HEK293T (cell line): ENCODE measurements around the gene HMCN2.

Experiments used
- CTCF ChIA-PET: fragments of 350-600 bp; formaldehyde crosslinking; extraction: SDS; loops from one replicate; lab custom pipeline; 2021; ENCODE audit warnings: antibody characterized with exemption, inconsistent platforms; lab: Yijun Ruan, JAX
- POLR2A ChIA-PET: fragments of 350-600 bp; formaldehyde crosslinking; extraction: SDS; loops from one replicate; lab custom pipeline; 2020; ENCODE audit warnings: antibody characterized with exemption, inconsistent platforms; lab: Yijun Ruan, JAX
- DNase-seq: peaks from one replicate; pipeline ENCODE4 v3.0.0; 2012; ENCODE audit warnings: mixed read lengths; ENCODE audit errors: extremely low spot score
- ARNT ChIP-seq: fragments of 450-650 bp; IDR thresholded peaks from 2 replicates; pipeline ENCODE4 v1.6.1; 2017; ENCODE audit warnings: mild to moderate bottlenecking
- BHLHE40 ChIP-seq: fragments of 450-650 bp; IDR thresholded peaks from 2 replicates; pipeline ENCODE4 v1.6.1; 2016; ENCODE audit warnings: mild to moderate bottlenecking, moderate library complexity, borderline replicate concordance
- CTBP1 ChIP-seq: fragments of 450-650 bp; IDR thresholded peaks from 2 replicates; pipeline ENCODE4 v1.6.1; 2016; ENCODE audit warnings: borderline replicate concordance
- ELF4 ChIP-seq: fragments of 450-650 bp; IDR thresholded peaks from 2 replicates; pipeline ENCODE4 v1.6.1; 2017; ENCODE audit warnings: antibody characterized with exemption
- FOXA1 ChIP-seq: fragments of 450-650 bp; IDR thresholded peaks from 2 replicates; pipeline ENCODE4 v1.6.1; 2016; ENCODE audit warnings: mild to moderate bottlenecking
- FOXK2 ChIP-seq: fragments of 450-650 bp; IDR thresholded peaks from 2 replicates; pipeline ENCODE4 v1.6.1; 2016; ENCODE audit warnings: mild to moderate bottlenecking
- FOXM1 ChIP-seq: fragments of 450-650 bp; IDR thresholded peaks from 2 replicates; pipeline ENCODE4 v1.6.1; 2017; ENCODE audit warnings: mild to moderate bottlenecking, borderline replicate concordance
- HDGF ChIP-seq: fragments of 450-650 bp; IDR thresholded peaks from 2 replicates; pipeline ENCODE4 v1.6.1; 2017; ENCODE audit warnings: antibody characterized with exemption, borderline replicate concordance
- L3MBTL2 ChIP-seq: fragments of 450-650 bp; conservative IDR thresholded peaks from 2 replicates; pipeline ENCODE4 v1.6.1; 2016; ENCODE audit warnings: mild to moderate bottlenecking
- LEF1 ChIP-seq: fragments of 450-650 bp; IDR thresholded peaks from 2 replicates; pipeline ENCODE4 v1.6.1; 2017; ENCODE audit warnings: mild to moderate bottlenecking, borderline replicate concordance
- NFRKB ChIP-seq: fragments of 450-650 bp; IDR thresholded peaks from 2 replicates; pipeline ENCODE4 v1.6.1; 2016; ENCODE audit warnings: mild to moderate bottlenecking, moderate library complexity
- PKNOX1 ChIP-seq: fragments of 450-650 bp; IDR thresholded peaks from 2 replicates; pipeline ENCODE4 v1.6.1; 2016
- SP1 ChIP-seq: fragments of 450-650 bp; IDR thresholded peaks from 2 replicates; pipeline ENCODE4 v1.6.1; 2017
- SUZ12 ChIP-seq: fragments of 450-650 bp; IDR thresholded peaks from 2 replicates; pipeline ENCODE4 v1.6.1; 2016; ENCODE audit warnings: mild to moderate bottlenecking
- TARDBP ChIP-seq: fragments of 450-650 bp; IDR thresholded peaks from 2 replicates; pipeline ENCODE4 v1.6.1; 2016
- ZNF384 ChIP-seq: fragments of 450-650 bp; IDR thresholded peaks from 2 replicates; pipeline ENCODE4 v1.6.1; 2016

The HMCN2 gene

GRCh38 chr9:130417602-130418001, 152.0 kb downstream of the HMCN2 start:
- no peak for DNase-seq
- POLR2A ChIA-PET: no interaction called here
- CTCF ChIA-PET: no interaction called here
- no peak for TF ChIP-seq TARDBP
- no peak for TF ChIP-seq L3MBTL2
- no peak for TF ChIP-seq NFRKB
- no peak for TF ChIP-seq FOXM1
- no peak for TF ChIP-seq ELF4
- no peak for TF ChIP-seq LEF1
- TF ChIP-seq PKNOX1: no peak
- no peak for TF ChIP-seq CTBP1
- TF ChIP-seq FOXA1: no peak

- no peak for DNase-seq
- ChIA-PET CTCF (no interaction called here), POLR2A (no interaction called here)
- TF ChIP-seq FOXK2 (no peak), CTBP1 (no peak), ELF4 (no peak), NFRKB (no peak), BHLHE40 (no peak)
These were observed 153.2 kb downstream of the HMCN2 start for GRCh38 chr9:130418776-130419175.

GRCh38 chr9:130419521-130420035, 154.0 kb downstream of the HMCN2 start:
- ChIA-PET CTCF (no interaction called here), POLR2A (no interaction called here)
- TF ChIP-seq CTBP1 (no peak), HDGF (no peak), ZNF384 (no peak), FOXK2 (no peak)
- DNase-seq: no peak

GRCh38 chr9:130421154-130421801, 155.7 kb downstream of the HMCN2 start:
- TF ChIP-seq ZNF384 (no peak), SUZ12 (no peak), ARNT (no peak), FOXK2 (no peak), L3MBTL2 (no peak)
- CTCF ChIA-PET: no interaction called here
- POLR2A ChIA-PET: no interaction called here
- no peak for DNase-seq

GRCh38 chr9:130421802-130422276, 156.3 kb downstream of the HMCN2 start:
- TF ChIP-seq FOXA1 (no peak), BHLHE40 (no peak), ZNF384 (no peak), ARNT (no peak), L3MBTL2 (no peak), SP1 (no peak), TARDBP (no peak), SUZ12 (no peak), FOXK2 (no peak)
- CTCF ChIA-PET: no interaction called here
- POLR2A ChIA-PET: no interaction called here
- DNase-seq: no peak

GRCh38 chr9:130422546-130422945, 157.0 kb downstream of the HMCN2 start:
- no peak for DNase-seq
- ChIA-PET CTCF (no interaction called here), POLR2A (interaction anchor here (1.2 kb wide), 1 partner anchor 14 kb away, joined by 4 read pairs; no protein-coding TSS in a partner anchor)
- TF ChIP-seq FOXM1: no peak

- DNase-seq: no peak
- ChIA-PET POLR2A (interaction anchor here (1.2 kb wide), 1 partner anchor 13 kb away, joined by 4 read pairs; no protein-coding TSS in a partner anchor), CTCF (no interaction called here)
- TF ChIP-seq SUZ12 (no peak), LEF1 (no peak), TARDBP (no peak), SP1 (no peak)
These were observed 157.7 kb downstream of the HMCN2 start for GRCh38 chr9:130423272-130423671.

- ChIA-PET CTCF (interaction anchor here (0.6 kb wide), 1 partner anchor 28 kb away, joined by 3 read pairs; no protein-coding TSS in a partner anchor), POLR2A (no interaction called here)
- TF ChIP-seq LEF1 (no peak), HDGF (no peak), ARNT (no peak), SP1 (no peak)
- DNase-seq: no peak
These were observed 159.3 kb downstream of the HMCN2 start for GRCh38 chr9:130424595-130425454.
